Measurements from ENCODE around the gene STOX1. TPM values are rescaled to one million over a fixed set of nuclear protein-coding genes. Genes with fewer than 3 reads are reported as not detected.

Gene STOX1
- polyA plus RNA-seq, 1 donor (not counting 4 experiments of a cell fraction or from before 2014, with no cell fraction given) = 0.14 TPM

GRCh38 chr10:68895041-68895440 lies 67.7 kb downstream of the STOX1 start:
- no peak for FAIRE-seq
- no peaks in the 10 kb centered on the region for H3K9me3 ChIP-seq (ENCODE audit: control insufficient read depth, low read depth, low read length)
- DNase-seq (ENCODE audit: low read depth, low spot score) = no peak
- no peaks in the 10 kb centered on the region for H3K4me1 ChIP-seq (ENCODE audit: control insufficient read depth, extremely low read depth, insufficient read depth, low read length)
- no peak overlapping the region for H3K4me3 ChIP-seq (ENCODE audit: control insufficient read depth in 2 of 3, extremely low read depth in 1 of 3, insufficient read depth in 2 of 3, low read depth in 1 of 3, low read length in 3 of 3)
- no peaks in the 10 kb centered on the region for H3K79me2 ChIP-seq (ENCODE audit: control insufficient read depth, insufficient read depth, low read length)
- no peak overlapping the region for H3K9ac ChIP-seq (ENCODE audit: control insufficient read depth, extremely low read depth, insufficient read depth, low read length)
- H3K27me3 ChIP-seq (ENCODE audit: control insufficient read depth, extremely low read depth, insufficient read depth, low read length) = no peaks in the 10 kb centered on the region
- no peak overlapping the region for H3K27ac ChIP-seq (ENCODE audit: control insufficient read depth, insufficient read depth, low read length)
- no peak for TF ChIP-seq CTCF (optimal IDR thresholded peaks at IDR 0.05 in 1 of 3, IDR thresholded peaks at IDR 0.05 in 1 of 3, conservative IDR thresholded peaks at IDR 0.05 in 1 of 3; ENCODE audit: extremely low read depth in 1 of 3, insufficient read depth in 2 of 3, low read length in 3 of 3)
- no peak for TF ChIP-seq EZH2 (IDR thresholded peaks at IDR 0.05; ENCODE audit: low read length)
- H3K36me3 ChIP-seq (ENCODE audit: control insufficient read depth in 2 of 2, extremely low read depth in 1 of 2, insufficient read depth in 2 of 2, low read length in 2 of 2) = no peaks in the 10 kb centered on the region
- H4K20me1 ChIP-seq (ENCODE audit: control insufficient read depth, extremely low read depth, insufficient read depth, low read length) = no peaks in the 10 kb centered on the region
- no peaks in the 10 kb centered on the region for H3K9me1 ChIP-seq (ENCODE audit: control insufficient read depth, extremely low read depth, insufficient read depth, low read length)
- dilution Hi-C loops (cut with MboI; ENCODE audit: extremely low pct_ligation_motif_present, low sequenced_read_pairs) = no loop called here
- H2AFZ ChIP-seq (ENCODE audit: control insufficient read depth, low read length) = no peak overlapping the region
- H3K4me2 ChIP-seq (ENCODE audit: control insufficient read depth, extremely low read depth, insufficient read depth, low read depth, low read length) = no peak overlapping the region

- Histone ChIP-seq H3K36me3 (ENCODE audit: control insufficient read depth in 2 of 2, extremely low read depth in 1 of 2, insufficient read depth in 2 of 2, low read length in 2 of 2) (no peaks in the 10 kb centered on the region), H3K4me3 (ENCODE audit: control insufficient read depth in 2 of 3, extremely low read depth in 1 of 3, insufficient read depth in 2 of 3, low read depth in 1 of 3, low read length in 3 of 3) (no peak overlapping the region), H3K27ac (ENCODE audit: control insufficient read depth, insufficient read depth, low read length) (no peak overlapping the region), H3K4me2 (ENCODE audit: control insufficient read depth, extremely low read depth, insufficient read depth, low read depth, low read length) (no peak overlapping the region), H3K79me2 (ENCODE audit: control insufficient read depth, insufficient read depth, low read length) (peaks cover 12% of the 10 kb centered on the region), H2AFZ (ENCODE audit: control insufficient read depth, low read length) (no peak overlapping the region), H3K9ac (ENCODE audit: control insufficient read depth, extremely low read depth, insufficient read depth, low read length) (no peak overlapping the region), H3K4me1 (ENCODE audit: control insufficient read depth, extremely low read depth, insufficient read depth, low read length) (peaks cover 9% of the 10 kb centered on the region), H3K9me3 (ENCODE audit: control insufficient read depth, low read depth, low read length) (no peaks in the 10 kb centered on the region), H3K9me1 (ENCODE audit: control insufficient read depth, extremely low read depth, insufficient read depth, low read length) (no peaks in the 10 kb centered on the region), H4K20me1 (ENCODE audit: control insufficient read depth, extremely low read depth, insufficient read depth, low read length) (no peaks in the 10 kb centered on the region), H3K27me3 (ENCODE audit: control insufficient read depth, extremely low read depth, insufficient read depth, low read length) (no peaks in the 10 kb centered on the region)
- TF ChIP-seq CTCF (optimal IDR thresholded peaks at IDR 0.05 in 1 of 3, IDR thresholded peaks at IDR 0.05 in 1 of 3, conservative IDR thresholded peaks at IDR 0.05 in 1 of 3; ENCODE audit: extremely low read depth in 1 of 3, insufficient read depth in 2 of 3, low read length in 3 of 3) = peak; percentile 32 to 69 (median 40)
- no peak for TF ChIP-seq EZH2 (IDR thresholded peaks at IDR 0.05; ENCODE audit: low read length)
- DNase-seq (ENCODE audit: low read depth, low spot score) (no peak), FAIRE-seq (peak; percentile 36)
- dilution Hi-C loops (cut with MboI; ENCODE audit: extremely low pct_ligation_motif_present, low sequenced_read_pairs) = no loop called here
Measured at GRCh38 chr10:68897336-68897741, 70.0 kb downstream of the STOX1 start.

All from keratinocyte (primary cell).